ENCODE results near the gene FAAP20.

The FAAP20 gene

GRCh38 chr1:2227346-2228156, 33.0 kb upstream of the FAAP20 start:
- TF ChIP-seq, protein P1, sequence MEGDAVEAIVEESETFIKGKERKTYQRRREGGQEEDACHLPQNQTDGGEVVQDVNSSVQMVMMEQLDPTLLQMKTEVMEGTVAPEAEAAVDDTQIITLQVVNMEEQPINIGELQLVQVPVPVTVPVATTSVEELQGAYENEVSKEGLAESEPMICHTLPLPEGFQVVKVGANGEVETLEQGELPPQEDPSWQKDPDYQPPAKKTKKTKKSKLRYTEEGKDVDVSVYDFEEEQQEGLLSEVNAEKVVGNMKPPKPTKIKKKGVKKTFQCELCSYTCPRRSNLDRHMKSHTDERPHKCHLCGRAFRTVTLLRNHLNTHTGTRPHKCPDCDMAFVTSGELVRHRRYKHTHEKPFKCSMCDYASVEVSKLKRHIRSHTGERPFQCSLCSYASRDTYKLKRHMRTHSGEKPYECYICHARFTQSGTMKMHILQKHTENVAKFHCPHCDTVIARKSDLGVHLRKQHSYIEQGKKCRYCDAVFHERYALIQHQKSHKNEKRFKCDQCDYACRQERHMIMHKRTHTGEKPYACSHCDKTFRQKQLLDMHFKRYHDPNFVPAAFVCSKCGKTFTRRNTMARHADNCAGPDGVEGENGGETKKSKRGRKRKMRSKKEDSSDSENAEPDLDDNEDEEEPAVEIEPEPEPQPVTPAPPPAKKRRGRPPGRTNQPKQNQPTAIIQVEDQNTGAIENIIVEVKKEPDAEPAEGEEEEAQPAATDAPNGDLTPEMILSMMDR (IDR thresholded peaks at IDR 0.05; ENCODE audit: low read depth, low read length, missing control alignments), result no peak
- peak overlapping the region; percentile 50 for H3K4me3 ChIP-seq (ENCODE audit: low read depth, low read length)
- in situ Hi-C loops (cut with HindIII; ENCODE audit: low sequenced_read_pairs), result no loop called here

GRCh38 chr1:2226525-2227345, 32.2 kb upstream of the FAAP20 start:
- in situ Hi-C loops (cut with HindIII; ENCODE audit: low sequenced_read_pairs), result no loop called here
- H3K4me3 ChIP-seq (ENCODE audit: low read depth, low read length), result peak overlapping the region; percentile 50
- no peak for DNase-seq (ENCODE audit: low read depth)
- TF ChIP-seq, protein P1 (IDR thresholded peaks at IDR 0.05; ENCODE audit: low read depth, low read length, missing control alignments), result no peak

More at GRCh38 chr1:2227346-2228156, 33.0 kb upstream of the FAAP20 start:
- DNase-seq (ENCODE audit: low read depth), result peak; percentile 93

GRCh38 chr1:2224631-2225428, 30.3 kb upstream of the FAAP20 start:
- in situ Hi-C loops (cut with HindIII; ENCODE audit: low sequenced_read_pairs), result no loop called here
- H3K4me3 ChIP-seq (ENCODE audit: low read depth, low read length), result no peak overlapping the region
- DNase-seq (ENCODE audit: low read depth), result no peak
- TF ChIP-seq, protein P1 (IDR thresholded peaks at IDR 0.05; ENCODE audit: low read depth, low read length, missing control alignments), result no peak

GRCh38 chr1:2224170-2224584, 29.6 kb upstream of the FAAP20 start:
- TF ChIP-seq, protein P1 (IDR thresholded peaks at IDR 0.05; ENCODE audit: low read depth, low read length, missing control alignments), result no peak
- H3K4me3 ChIP-seq (ENCODE audit: low read depth, low read length), result no peak overlapping the region
- DNase-seq (ENCODE audit: low read depth), result no peak
- in situ Hi-C loops (cut with HindIII; ENCODE audit: low sequenced_read_pairs), result no loop called here

DNA sequence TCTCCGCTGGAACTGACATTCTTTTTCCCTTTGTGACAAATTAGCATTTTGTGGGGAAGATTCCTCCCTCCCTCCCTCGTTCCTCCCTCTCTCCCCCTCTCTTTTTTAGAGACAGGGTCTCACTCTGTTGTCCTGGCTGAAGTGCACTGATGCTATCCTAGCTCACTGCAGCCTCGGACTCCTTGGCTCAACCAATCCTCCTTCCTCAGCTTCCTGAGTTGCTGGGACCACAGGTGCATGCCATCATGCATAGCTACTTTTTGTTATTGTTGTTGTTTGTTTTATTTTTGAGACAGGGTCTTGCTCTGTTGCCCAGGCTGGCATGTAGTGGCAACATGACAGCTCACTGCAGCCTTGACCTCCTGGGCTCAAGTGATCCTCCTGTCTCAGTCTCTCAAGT, 26.7 kb upstream of the FAAP20 start:
- DNase-seq (ENCODE audit: low read depth), result no peak
- TF ChIP-seq, protein P1 (IDR thresholded peaks at IDR 0.05; ENCODE audit: low read depth, low read length, missing control alignments), result no peak
- H3K4me3 ChIP-seq (ENCODE audit: low read depth, low read length), result no peak overlapping the region
- in situ Hi-C loops (cut with HindIII; ENCODE audit: low sequenced_read_pairs), result no loop called here

DNA sequence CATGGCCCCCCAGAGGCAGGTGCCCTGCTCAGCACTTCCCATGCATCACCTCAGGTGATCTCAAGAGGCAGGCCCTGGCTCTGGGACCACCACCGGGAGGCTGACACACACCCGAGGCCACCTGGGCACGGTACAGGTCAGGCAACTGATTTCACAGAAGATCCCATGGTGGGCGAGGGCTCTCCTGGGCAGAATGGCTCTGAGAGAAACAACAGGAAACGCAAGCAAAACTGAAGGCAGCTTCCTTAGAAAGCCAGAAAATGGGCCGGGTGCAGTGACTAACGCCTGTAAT, 22.1 kb upstream of the FAAP20 start:
- TF ChIP-seq, protein P1 (IDR thresholded peaks at IDR 0.05; ENCODE audit: low read depth, low read length, missing control alignments), result no peak
- no peak overlapping the region for H3K4me3 ChIP-seq (ENCODE audit: low read depth, low read length)
- no peak for DNase-seq (ENCODE audit: low read depth)
- in situ Hi-C loops (cut with HindIII; ENCODE audit: low sequenced_read_pairs), result no loop called here

Measured in astrocyte of the cerebellum (primary cell).